SHP77 (cell line): Measurements from ENCODE around the gene C1QTNF6.
A peak's percentile ranks its signal among the peaks of the same experiment; 100 is the strongest.
"Not testable (repeated sequence)": the region's sequence is repeated elsewhere in the genome, so short reads cannot be mapped to it uniquely, and the experiment has no call there.

Experiments used
- DNase-seq, 2 experiments: peaks; one replicate each; lab custom pipeline; 2025; lab: John Stamatoyannopoulos, UW

Gene C1QTNF6

DNA sequence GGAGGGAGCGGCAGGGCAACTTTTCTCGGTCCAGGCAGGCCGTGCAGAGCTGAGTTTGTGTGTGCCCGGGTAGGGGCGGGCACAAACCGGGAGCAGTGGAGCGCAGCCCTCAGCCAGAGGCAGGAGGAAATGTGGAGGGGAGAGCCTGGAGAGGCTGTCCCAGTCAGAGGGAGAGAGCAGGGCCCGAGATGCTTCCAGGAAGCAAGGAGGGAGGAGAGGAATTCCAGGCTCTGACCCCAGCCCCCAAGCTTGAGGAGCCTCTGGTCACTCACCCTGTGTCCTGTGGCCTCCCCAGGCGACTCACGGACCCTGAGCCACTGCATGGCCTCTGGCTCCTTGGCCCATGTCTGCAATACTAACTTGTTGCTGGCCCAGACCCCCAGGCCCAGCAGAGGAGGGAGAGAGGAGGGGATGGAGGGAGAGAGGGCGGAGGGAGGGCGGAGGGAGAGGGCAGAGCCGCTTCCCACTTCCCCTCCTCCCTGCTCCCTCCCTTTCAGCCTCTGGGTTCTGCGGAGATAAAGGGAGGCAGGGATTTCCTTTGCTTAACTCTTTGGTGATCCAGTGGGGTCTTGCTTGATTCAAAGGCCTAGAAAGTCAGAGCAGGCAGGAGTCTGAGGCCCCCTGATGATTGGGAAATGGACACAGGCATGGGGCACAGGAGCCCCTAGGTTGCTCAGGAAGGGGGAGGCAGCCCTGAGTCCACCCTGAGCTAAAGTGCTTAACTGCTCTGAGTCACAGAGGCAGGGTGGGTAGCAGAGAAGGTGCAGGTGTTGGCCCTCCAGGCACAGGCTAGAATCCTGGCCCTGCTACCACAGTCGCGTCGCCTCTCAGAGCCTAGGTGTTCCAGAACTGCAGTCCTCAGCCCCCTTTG lies at the start of gene C1QTNF6:
Gene C1QTNF6 (minus strand): TSS at position 357 of the 871 bp plus-strand sequence. CDS start 34 bp downstream, at position 323.
- peak in 1 of 2 experiments; percentile 60 for DNase-seq

DNA sequence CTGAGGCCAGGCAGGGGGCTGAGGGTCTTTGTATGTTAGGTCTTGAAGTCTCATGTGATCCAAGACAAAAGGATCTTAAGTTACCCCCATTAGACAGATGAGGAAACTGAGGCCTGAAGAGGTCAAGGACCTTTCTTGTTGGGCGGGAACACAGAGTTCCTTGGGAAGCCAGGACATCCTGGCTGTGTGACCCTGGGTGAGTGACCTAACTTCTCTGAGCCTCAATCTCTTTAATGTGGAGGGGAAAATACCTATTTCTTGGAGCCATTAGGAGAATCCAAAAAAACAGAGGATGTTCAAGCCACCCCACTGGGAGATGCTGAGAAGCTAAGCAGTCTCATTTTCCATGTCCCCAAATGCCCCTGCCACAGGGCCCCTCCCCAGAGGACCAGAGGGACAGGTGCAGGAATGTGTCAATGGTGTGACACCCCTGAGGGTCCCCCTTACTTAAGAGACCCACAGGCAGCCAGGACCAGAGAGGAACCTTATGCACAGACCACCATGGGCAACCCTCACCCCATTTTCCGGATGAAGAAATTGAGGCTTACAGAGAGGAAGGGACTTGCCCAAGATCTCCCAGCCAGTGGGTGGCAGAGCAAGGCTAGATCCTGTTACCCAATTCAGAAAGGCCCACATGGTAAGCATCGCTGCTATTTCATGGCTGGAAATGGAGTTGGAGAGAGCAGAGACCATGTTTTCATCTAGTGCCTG lies 48.0 kb upstream of the C1QTNF6 start:
- no peak for DNase-seq

DNA sequence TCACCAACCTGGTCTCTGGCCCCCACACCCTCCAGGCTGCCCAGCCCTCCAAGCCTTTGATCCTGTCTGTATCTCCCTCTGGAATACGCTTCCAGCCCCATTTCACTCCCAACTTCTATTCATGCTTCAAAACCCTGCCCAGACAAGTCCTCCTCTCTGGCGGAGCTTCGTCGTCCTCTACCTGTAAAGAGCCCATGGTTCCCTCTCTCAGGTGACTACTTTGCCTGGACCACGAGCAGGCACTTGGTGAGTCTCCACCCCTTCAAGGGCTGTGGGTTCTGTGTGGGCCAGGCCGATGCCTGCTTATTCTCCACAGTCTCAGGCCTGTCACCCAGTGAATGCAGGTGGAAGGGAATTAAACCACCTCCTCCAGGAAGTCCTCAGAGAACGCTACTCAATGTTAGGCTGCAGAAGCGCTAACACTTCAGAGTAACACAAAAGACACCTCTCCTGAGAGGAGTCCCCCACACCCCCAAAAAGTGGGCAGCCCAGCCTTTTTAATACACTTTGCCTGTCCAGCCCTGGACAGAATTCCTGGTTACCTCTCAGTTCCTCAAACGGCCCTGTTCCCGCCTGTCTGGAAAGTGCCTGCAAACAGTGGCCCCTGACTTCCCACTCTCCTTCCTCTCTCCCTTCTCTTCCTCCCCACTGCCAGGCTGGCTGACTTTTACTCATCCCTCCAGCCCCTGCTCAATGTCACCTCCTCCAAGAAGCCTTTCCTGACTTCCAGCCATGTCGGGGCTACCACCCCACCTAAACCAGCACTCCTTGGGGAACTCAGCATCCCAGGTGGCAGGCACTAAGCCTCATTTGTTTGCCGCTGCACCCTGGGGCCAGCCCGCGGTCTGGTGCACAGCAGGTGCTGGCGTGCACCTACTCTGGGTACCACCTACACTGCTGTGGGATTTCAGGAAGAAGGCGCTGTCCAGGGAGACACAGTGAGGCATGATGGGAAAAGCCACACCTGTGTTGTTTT lies 47.0 kb upstream of the C1QTNF6 start:
- no peak for DNase-seq

GRCh38 chr22:37233751-37234631 lies 45.9 kb upstream of the C1QTNF6 start:
- DNase-seq: no peak

DNA sequence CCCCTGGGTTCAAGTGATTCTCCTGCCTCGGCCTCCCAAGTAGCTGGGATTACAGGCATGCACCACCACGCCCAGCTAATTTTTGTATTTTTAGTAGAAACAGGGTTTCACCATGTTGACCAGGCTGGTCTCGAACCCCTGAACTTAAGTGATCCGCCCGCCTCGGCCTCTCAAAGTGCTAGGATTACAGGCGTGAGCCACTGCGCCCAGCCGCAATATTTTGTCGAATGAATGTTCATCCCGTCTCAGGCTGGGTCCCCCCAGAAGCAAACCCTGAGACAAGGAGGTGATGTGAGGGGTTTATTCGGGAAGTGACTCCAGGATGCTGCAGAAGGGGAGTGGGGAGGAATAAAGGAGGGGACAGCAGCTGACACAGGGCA lies 45.3 kb upstream of the C1QTNF6 start:
- DNase-seq: not testable (repeated sequence)

DNA sequence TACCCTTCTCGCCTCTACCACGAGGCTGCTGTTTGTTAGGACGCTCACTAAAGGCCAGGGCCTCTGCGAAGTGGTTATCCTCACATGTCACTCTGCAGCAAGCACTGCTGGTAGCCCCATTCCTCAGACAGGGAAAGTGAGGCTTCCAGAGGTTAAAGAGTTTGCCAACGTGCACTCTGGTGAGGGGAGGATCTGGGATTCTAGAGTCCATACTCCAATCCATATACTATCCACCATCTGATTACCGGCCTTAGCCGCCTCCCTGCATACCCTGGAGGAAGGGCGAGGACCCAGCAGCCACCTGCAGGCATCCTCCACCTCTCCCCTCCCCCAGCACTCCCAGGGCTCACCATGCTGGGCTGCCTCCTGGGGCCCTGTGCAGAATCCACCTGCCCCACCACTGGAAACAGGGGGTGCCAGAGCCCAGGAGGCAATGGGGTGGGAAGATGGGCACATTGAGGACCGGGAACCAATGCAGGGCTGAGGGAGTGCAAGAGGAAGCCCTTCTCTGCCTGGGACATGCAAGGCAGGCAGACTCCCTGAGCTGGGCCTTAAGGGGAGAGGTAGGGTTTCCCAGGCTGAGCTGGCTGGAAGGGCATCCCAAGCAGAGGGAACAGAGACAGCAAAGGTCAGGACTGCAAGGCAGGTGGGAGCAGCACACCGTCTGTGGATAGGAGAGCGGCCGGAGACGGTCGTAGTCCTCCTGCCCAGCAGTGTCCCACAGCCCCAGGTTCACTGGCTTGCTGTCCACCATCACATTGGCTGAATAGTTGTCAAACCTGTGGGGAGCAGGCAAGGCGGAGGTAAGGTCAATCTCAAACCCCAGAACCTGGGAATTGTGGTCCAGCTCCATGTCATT lies 44.3 kb upstream of the C1QTNF6 start:
- no peak for DNase-seq

- DNase-seq: no peak
Observed at GRCh38 chr22:37231406-37232139, 43.5 kb upstream of the C1QTNF6 start.

- DNase-seq: no peak
Observed at GRCh38 chr22:37230673-37231405, 42.8 kb upstream of the C1QTNF6 start.

GRCh38 chr22:37229805-37230672 lies 42.0 kb upstream of the C1QTNF6 start:
- DNase-seq: no peak

GRCh38 chr22:37229012-37229804 lies 41.2 kb upstream of the C1QTNF6 start:
- no peak for DNase-seq

- DNase-seq: no peak
Observed at GRCh38 chr22:37228106-37229011, 40.3 kb upstream of the C1QTNF6 start.

GRCh38 chr22:37226514-37226913 lies 38.5 kb upstream of the C1QTNF6 start:
- no peak for DNase-seq

DNA sequence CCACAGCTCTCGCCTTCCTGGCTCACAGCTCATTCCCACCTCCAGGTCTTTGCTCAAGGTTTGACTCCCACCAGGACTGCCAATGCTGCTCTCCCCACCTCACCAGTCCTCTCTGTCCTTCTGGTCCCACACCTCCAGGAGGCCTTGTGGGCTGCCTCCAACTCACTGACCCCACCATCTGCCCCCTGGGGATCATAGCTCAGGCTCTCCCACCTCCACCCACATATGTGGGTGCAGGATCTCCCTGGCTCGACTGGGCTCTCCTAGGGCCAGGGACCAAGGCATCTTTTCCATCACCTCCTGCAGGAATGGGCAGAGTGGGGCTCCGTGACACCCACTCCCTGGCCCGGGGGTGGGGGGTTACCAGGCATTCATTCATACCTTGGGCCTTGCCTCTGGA lies 38.0 kb upstream of the C1QTNF6 start:
- DNase-seq: no peak

DNA sequence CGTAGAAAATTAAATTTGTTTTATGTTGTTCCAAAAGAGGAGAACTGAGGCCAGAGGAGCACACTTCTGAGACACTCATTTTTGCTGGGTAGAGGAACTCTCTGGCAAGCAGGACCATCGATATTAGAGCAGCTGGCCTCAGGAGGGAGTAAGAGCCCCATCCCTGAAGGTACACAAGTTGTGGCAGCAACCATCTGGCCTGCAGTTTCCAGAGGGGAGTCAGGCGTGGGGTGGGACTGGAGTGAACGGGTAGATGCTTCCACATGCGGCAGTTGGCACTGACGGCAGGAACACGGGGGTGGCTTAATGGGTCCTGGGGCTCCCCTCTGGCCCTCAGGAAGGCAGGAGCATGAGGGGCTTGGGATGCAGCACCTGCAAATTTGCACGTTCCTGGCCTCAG lies 37.4 kb upstream of the C1QTNF6 start:
- no peak for DNase-seq

GRCh38 chr22:37224757-37225420 lies 36.8 kb upstream of the C1QTNF6 start:
- DNase-seq: no peak
